CD4-positive, alpha-beta T cell treated with Interleukin-6 at 100 ng/mL for 8 hours (primary cell): ENCODE results near the gene SFI1.
"Not testable (repeated sequence)": the region's sequence is repeated elsewhere in the genome, so short reads cannot be mapped to it uniquely, and the experiment has no call there.

ENCODE experiments used
- DNase-seq: peaks from one replicate; pipeline ENCODE4 v3.0.0-alpha.2; 2020; ENCODE audit warnings: mixed read lengths, low spot score

Gene SFI1, protein sequence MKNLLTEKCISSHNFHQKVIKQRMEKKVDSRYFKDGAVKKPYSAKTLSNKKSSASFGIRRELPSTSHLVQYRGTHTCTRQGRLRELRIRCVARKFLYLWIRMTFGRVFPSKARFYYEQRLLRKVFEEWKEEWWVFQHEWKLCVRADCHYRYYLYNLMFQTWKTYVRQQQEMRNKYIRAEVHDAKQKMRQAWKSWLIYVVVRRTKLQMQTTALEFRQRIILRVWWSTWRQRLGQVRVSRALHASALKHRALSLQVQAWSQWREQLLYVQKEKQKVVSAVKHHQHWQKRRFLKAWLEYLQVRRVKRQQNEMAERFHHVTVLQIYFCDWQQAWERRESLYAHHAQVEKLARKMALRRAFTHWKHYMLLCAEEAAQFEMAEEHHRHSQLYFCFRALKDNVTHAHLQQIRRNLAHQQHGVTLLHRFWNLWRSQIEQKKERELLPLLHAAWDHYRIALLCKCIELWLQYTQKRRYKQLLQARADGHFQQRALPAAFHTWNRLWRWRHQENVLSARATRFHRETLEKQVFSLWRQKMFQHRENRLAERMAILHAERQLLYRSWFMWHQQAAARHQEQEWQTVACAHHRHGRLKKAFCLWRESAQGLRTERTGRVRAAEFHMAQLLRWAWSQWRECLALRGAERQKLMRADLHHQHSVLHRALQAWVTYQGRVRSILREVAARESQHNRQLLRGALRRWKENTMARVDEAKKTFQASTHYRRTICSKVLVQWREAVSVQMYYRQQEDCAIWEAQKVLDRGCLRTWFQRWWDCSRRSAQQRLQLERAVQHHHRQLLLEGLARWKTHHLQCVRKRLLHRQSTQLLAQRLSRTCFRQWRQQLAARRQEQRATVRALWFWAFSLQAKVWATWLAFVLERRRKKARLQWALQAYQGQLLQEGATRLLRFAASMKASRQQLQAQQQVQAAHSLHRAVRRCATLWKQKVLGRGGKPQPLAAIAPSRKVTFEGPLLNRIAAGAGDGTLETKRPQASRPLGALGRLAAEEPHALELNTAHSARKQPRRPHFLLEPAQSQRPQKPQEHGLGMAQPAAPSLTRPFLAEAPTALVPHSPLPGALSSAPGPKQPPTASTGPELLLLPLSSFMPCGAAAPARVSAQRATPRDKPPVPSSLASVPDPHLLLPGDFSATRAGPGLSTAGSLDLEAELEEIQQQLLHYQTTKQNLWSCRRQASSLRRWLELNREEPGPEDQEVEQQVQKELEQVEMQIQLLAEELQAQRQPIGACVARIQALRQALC

DNA sequence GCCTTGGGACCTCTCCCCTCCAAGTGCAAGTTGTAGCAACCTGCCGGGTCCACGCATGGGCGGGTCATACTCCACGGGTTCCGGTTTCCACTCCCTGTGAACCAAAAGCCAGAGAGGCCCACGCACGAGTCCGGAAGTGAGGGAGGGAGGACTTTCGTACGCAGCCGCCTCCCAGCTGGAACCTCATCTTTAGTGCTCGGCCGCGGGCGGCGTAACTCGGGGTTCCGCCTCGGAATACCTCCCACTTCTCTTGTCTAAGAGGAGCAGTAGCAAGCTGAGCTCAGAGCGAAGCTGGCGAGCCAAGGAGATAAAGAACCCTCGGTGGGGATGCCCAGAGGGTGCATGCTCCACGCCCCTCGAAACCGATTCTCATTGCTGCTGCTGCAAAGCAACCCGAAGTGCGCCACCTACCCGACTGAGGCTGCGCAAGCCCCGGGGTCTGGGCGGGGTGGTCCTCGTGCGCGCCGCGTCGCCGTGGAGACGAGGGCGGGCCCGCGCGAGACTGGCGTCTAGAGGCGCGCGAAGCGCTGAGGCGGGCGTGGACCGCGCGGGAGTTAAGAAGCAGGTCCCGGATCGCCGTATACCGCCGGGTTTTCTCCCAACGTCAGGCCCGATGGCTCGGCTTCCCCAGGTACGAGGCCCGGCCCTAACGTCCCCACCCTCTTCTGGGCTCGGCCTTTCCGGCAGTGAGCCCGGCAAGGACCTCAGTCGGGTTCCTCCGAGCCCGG is at the start of gene SFI1:
Gene SFI1 (plus strand): TSS at position 530 of the 728 bp plus-strand sequence. CDS start 11,749 bp downstream, outside the sequence.
- DNase-seq, result peak; percentile 94

DNA sequence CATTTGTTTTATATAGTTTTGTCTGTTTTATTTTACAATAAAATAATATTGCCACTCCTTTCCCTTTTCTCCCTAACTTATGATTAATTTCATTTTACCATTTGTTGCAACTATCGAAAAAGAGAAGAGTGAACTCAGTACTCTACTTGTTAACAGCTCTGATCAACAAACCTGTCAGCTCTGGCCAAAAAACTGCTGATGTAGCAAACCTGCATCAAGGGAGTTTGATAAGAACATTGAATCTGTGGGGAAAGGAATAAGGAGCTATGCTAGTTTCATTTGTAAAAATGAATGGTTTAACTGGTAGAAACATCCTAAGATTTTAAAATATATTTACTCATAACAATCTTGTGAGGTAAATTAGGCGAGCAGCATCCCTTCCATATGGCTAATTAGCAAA is 49.6 kb upstream of the SFI1 start:
- no peak for DNase-seq

DNA sequence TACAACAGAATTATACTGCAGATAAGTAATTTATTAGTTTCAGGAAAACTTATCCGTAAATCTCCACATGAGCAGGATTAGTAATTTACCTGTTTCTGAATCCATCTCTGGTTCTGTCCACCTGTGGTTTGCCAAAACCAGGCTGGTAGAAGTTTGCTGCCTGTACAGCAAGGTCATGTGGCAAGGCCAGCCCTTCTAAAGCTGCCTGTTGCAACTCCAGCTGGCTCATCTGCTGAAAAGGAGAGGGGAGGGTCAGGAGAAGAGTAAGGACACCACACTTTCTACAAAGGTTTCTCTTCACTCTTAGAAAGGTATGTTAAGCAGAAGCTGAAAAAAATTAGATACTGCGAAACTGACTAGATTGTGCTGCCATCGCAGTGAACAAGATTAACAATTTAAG is 49.0 kb upstream of the SFI1 start:
- no peak for DNase-seq

DNA sequence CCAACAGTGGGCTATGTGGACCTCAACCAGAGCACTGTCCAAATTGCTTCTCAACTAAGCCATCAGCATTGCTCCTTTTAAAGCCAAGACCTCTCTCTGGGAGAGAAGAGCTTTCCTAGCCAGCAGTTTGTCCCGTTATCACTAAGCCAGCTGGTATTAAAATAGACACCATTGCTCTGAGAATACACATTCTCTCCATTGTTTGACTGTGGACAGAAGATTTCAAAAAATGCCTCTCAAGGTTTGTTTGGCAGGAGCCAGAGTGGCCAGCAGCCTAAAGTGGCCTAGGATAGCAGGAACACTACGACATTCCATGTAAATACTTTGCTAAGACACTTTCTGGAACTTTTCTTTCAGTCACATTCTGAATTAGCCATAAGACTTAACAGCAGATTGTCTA is 48.0 kb upstream of the SFI1 start:
- DNase-seq, result no peak

DNA sequence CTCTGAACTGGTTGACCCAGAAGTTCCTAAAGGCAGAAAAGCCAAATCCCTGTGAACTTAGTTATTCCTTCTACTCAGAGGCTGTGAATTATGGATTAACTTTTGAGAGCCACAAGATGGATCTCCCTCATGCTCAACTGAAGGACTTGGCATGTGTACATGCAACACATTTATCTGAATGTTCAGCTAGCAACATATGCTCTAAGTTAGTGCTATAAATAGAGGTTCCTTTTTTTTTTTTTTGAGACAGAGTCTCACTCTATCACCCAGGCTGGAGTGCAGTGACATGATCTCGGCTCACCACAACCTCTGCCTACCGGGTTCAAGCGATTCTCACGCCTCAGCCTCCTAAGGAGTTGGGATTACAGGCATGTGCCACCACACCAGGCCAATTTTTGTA is 46.8 kb upstream of the SFI1 start:
- no peak for DNase-seq

DNA sequence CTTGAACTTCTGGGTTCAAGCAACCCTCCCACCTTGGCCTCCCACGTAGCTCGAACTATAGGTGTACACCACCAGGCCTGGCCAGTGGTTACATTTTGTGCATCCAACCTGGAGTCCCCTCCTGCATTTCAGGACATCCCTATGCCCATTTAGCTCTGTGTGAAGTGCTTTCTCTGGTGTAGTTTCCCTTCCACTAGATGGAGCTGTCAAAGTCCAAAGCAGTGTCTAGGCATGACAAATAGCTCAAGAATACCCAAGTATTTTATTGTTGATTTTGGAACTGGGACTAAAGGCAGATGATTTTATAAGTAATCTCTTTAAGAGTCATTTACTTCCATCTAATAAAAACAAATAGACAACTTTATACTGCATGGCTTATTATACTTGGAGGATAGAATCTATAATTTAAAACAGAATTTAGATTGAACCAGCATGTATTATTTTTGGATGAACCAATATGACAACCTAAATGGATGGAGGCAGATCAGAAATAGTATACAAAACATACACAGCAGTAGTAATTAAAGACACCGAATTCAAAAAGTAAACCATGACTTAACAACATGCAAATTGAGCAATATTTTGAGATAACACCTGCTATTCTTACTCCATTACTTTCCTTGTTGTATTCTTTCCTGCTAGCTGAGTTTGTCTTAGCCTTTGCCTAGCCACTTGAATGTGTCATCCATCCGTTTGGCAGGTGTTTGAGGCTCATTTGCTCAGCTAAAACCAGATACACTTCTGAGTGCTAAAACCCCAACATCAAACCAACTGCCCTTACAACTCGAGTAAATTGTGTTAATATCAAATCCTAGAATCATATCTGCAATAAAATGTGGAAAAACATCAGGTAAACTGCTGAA is 44.4 kb upstream of the SFI1 start:
- no peak for DNase-seq

DNA sequence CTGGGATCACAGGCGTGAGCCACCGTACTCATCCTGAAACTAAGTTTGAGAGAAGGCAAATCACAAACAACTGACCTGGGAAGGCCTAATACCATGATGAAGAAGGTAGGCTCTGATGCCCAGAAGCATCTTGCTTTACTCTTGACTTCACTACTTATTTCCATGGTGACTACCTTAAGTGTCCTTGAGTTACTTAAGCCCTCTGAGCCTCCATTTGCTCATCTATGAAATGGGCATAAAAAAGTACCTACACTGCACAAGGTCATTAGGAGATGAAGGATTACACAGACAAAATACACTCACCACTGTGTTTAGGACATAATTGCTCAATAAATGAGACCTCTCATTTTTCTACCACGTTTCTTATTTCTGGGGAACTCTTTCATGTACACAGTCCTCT is 34.6 kb upstream of the SFI1 start:
- no peak for DNase-seq

DNA sequence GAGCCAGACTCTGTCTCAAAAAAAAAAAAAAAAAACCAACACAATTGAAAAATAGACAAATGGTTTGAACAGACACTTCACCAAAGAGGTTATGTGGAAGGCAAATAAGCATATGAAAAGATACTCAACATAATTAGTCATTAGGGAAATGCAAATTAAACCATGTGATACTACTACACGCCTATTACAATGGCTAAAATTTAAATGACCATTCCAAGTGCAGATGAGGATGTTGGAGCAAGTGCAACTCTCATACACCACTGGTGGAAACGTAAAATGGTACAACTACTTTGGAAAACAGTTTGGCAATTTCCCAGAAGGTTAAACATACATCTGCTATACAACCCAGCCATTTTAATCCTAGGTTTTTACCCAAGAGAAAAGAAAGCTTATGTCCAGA is 31.0 kb upstream of the SFI1 start:
- no peak for DNase-seq

DNA sequence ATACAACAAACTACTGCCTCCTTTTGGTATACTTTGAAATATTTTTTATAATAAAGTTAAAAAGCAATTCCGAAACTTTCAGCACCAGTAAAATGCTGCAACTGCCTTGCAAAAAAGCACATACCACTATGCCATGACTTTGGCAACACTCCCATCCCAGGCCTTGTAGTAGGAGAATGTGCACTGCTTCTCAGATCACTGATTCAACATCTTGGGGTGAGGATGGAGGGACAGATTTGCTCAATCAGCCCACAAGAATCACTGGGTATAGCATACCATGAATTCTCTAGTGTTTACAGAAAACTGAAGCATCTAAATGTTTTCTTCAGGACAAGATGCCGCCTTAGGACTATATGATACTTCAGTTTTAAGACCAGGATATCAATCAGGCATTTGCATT is 21.6 kb upstream of the SFI1 start:
- DNase-seq, result no peak

DNA sequence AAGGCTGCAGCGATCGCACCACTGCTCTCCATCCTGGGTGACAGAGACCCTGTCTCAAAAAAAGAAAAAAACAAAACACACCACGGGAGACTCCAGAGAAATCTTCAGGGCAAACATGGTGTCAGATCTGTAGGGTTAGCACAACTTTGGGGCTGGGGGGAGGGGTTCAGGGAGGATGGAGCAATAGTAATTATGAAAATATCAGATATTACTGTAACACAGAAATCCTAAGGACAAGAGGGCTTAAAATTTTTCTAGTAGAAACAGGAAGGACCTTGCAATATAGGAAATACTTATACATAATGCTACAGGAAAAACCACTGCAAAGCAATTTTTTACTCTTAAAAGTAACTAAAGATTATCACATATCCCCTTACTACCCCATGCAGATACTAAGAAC is 20.5 kb upstream of the SFI1 start:
- no peak for DNase-seq

DNA sequence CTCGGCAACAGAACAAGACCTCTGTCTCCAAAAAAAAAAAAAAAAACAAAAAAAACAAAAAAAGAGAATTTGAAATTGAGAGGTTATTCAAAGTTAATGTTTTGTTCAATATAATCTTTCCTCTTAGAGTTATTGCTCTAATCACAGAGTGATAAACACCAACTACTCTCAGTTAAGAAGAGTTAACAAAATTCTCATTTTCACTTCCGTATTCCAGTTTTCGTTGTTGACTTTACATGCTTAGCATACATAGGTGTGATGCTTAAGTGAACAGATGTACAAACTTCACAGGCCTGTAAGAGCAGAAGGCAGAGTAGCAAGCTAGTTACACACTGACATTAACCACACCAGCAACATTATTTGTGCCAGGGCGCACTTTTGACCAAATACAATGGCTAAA is 19.0 kb upstream of the SFI1 start:
- DNase-seq, result no peak

DNA sequence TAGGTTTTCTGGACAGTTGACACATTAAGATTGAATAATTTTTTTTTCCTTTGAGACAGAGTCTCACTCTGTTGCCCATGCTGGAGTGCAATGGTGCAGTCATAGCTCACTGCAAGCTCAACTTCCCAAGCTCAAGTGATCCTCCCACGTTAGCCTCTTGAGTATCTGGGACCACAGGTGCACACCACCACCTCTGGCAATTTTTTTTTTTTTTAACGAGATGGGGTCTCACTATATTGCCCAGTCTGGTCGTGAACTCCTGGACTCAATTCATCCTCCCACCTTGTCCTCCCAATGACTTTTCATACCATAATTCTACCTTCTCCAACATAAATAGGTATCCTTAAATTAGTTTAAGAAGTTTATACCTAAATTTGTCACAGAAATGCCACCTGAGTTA is 15.2 kb upstream of the SFI1 start:
- no peak for DNase-seq

DNA sequence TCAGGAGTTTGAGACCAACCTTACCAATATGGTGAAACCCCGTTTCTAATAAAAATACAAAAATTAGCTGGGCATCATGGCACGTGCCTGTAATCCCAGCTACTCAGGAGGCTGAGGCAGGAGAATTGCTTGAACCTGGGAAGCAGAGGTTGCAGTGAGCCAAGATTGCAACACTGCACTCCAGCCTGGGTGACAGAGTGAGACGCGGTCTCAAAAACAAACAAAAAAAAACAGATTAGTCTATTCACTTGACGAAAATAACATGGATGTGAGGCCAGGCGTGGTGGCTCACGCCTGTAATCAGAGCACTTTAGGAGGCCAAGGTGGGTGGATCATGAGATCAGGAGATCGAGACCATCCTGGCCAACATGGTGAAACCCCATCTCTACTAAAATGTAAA is 13.9 kb upstream of the SFI1 start:
- not testable (repeated sequence) for DNase-seq

DNA sequence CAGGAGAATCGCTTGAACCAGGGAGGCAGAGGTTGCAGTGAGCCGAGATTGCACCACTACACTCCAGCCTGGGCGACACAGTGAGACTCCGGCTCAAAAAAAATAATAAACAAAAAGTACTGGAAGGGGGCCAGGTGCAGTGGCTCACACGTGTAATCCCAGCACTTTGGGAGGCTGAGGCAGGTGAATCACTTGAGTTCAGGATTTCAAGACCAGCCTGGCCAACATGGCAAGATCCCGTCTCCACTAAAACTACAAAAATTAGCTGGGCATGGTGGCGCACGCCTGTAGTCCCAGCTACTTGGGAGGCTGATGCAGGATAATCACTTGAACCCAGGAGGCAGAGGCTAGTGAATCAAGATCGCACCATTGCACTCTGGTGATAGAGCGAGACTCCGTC is 10.0 kb upstream of the SFI1 start:
- not testable (repeated sequence) for DNase-seq

DNA sequence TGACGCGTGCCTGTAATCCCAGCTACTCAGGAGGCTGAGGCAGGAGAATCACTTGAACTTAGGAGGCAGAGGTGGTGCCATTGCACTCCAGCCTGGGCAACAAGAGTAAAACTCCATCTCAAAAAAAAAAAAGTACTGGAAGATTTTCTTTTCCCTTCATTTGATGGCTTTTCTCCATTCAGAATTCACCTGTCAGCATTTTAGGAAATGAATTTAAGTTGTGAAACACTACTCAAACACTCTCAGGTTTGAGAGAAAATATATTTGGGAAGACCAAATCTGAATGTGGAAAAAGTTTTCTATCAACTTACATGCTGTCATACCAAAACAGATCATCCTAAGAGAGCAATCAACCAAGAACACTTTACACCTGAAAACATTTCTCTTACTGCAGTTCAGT is 9.4 kb upstream of the SFI1 start:
- no peak for DNase-seq

DNA sequence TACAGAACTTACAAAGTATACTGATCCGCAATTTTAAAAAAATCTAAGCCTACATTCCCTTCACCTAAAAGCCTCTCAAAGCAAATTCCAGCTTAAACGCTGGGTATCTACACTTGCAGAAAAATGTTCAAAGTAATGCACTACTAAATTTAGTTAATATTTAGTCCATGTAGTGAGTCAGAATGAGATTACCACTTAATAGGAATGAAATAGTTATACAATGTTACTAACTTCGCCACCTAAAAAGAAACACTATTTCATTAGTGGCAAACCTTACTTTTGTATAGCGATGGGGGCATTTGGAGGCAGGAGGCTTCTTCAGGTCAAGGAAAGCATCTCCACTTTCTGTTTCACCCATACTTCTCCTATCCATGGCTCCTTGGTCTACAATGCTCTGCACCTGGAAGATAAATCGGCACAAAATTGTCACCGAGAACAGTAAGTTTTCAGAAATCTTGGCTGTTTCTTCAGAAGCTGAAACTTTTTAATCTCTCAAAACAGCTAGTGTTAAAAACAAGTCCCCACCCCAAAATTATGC is 7.9 kb upstream of the SFI1 start:
- no peak for DNase-seq

DNA sequence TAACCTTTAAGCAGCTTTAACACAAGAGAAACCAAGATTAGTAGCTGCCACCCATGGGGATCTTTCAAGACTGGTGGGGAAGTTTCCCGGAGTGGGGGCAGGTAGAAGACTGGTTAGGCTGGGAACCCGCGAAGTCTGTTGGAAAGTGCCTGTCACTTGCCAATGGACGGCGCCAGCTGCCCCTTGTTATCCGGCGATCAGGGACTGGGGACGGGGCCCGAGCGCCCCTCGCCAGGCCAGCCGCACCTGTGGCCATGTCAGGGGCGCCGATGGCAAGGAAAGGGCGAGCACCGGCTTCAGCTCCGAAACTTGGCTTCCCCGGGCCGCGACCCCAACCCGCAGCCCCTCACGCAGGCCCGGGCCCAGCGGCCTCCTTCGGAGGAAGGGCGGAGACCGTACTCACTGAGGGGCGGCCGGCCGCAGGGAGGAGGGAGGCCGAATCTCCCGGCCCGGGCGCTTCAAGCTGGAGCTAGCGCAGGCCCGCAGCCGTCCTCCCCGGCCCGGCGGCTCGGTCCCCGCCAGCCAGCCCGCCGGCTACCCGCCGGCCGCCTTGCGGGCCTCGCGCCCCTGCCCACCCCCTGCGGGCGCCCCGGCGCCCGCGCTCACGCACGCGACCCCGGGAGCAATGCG is 7.2 kb upstream of the SFI1 start:
- peak; percentile 7 for DNase-seq

DNA sequence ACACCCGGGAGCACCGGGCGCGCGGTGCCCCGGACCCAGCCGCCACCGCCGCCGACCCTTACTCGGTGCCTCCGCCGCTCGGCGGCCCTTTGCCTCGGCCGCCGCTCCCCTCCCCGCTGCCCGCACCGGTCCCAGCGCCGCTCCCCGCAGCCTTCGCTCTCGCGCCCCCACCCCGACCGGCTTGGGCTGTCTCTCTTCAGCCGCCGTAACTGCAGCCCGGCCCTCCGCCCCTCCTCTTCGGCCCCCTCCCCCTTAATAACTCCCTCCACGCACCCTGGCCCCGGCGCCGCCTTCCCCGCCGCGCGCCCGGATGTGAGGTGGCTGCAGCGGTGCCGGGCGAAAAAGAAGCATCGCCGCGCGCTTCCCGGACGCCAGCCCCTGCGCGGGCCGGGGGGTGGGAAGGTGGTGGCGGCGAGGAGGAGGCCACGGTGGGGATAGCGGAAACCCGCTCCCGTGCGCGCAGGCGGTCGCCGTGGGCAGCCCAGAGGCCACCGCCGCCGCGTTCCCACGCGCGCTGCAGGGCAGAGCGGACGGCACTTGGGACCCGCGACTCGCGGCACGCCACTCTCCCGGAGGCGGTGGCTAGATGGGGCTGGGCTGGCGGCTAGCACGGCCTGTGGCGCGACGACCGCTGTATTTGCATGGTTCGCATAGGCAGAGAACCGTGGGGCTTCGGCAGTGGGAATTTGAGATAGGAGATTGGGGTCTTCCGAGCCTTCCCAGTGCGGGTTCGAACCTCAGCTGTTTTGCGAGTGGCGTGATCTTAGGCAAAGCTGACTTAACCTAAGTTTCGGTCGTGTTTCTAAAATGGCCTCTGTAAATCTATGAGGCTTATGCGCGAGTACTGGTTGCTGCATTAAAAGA is 6.5 kb upstream of the SFI1 start, which contains the start of gene EIF4ENIF1:
Gene EIF4ENIF1 (minus strand): TSS at position 211 of the 864 bp plus-strand sequence. CDS start 1,124 bp downstream, outside the sequence.
- peak; percentile 87 for DNase-seq

DNA sequence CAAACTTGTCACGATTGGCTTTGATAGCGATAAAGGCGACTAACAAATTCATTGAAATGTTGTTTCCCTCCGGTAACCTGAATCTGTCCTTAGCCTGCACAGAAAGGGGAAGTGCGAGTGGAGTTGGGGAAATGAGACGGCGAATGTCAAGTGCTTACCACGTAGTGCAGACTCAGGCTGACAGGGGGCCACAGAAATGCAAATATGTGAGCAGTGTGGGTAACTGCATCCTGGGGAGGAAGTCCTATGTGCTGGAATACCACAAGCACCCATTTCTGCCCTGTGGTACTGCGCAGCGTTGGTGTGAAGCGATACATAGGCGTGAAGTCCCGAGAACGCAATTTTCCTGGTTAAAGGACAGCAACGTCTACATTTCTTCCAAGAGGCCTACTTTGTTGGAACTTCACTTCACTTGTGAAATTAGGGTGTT is 5.8 kb upstream of the SFI1 start:
- peak; percentile 64 for DNase-seq
